SIG-M5 treated with dmso at 0.1 percent for 504 hours (cell line): ENCODE measurements around the gene RHBDF2.

Experiments
- DNase-seq: peaks from one replicate; lab custom pipeline; 2025; ENCODE audit not compliant: unreplicated experiment; lab: John Stamatoyannopoulos, UW

Gene RHBDF2

GRCh38 chr17:76467366-76467765, 33.9 kb downstream of the RHBDF2 start, which contains the start of gene AANAT:
AANAT (plus strand) TSS chr17:76467603; CDS start chr17:76468747, 1,144 bp downstream.
- DNase-seq, result no peak

GRCh38 chr17:76466775-76467130, 34.5 kb downstream of the RHBDF2 start:
- DNase-seq, result no peak

- DNase-seq, result no peak
These were observed 38.5 kb downstream of the RHBDF2 start for GRCh38 chr17:76462556-76463290.

GRCh38 chr17:76461765-76462555, 39.3 kb downstream of the RHBDF2 start:
- no peak for DNase-seq

GRCh38 chr17:76459674-76460073, 41.5 kb downstream of the RHBDF2 start:
- DNase-seq, result no peak

DNA sequence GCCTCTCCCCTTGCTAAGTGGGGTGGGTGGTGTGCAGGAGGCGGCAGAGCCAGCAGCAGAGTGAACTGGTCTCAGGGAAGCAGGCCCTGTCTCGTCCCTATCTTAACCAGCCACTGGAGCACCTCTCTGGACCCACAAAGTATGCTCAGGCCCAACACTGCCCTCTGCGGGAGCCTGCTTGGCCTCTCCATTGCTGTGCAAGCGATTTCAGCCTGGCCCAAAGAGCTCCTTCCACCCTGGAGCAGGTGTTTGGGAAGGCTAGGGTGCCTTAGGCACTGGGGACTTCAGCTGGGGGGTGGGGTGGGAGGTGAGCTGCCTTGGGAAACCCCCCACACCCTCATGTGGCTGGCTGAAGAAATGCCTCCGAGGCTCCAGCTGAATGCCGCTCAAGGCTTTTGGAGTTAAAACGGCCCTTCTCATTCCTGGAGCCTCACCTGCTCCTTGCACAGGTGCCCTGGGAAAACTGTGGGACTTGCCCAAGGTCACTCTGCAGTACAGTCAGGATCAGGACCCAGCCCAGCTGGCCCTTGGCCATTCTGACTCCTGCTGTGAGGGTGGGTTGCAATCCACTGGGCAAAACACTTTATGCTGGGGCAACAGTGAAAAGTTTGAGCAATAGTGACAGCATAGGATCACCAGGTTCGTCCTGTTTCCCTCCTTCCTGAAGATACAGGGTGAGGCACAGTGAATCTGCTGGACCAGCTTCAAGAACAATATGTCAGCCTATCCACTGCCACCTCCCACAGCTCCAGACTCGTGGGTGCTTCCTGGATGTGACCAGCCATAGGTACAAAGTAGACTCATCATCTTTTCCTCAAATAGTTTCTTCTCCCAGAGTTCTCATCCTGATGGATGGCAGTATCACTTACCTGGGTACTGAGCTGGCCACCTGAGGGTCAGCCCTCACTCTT, 42.4 kb downstream of the RHBDF2 start:
- DNase-seq, result peak; percentile 41

DNA sequence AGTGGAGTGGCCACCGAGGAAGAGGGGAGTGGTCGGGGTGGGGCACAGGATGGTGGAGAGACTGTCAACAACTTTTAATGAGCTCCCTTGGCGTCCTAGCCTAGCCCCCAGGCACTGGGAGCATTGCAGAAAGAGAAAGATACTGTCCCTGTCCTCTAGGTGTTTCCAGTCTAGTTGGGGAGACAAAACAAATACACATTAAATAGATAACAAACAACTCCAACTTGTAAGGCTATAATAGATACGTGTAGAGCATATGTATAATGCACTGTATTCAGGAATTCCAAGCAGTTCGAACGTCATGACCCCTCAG, 47.8 kb downstream of the RHBDF2 start:
- no peak for DNase-seq

GRCh38 chr17:76452660-76453430, 48.4 kb downstream of the RHBDF2 start, which contains the start of gene UBE2O:
UBE2O (minus strand) TSS chr17:76453152; CDS start chr17:76453141, 11 bp downstream.
- DNase-seq, result peak; percentile 89

GRCh38 chr17:76452127-76452659, 49.0 kb downstream of the RHBDF2 start:
- DNase-seq, result no peak

DNA sequence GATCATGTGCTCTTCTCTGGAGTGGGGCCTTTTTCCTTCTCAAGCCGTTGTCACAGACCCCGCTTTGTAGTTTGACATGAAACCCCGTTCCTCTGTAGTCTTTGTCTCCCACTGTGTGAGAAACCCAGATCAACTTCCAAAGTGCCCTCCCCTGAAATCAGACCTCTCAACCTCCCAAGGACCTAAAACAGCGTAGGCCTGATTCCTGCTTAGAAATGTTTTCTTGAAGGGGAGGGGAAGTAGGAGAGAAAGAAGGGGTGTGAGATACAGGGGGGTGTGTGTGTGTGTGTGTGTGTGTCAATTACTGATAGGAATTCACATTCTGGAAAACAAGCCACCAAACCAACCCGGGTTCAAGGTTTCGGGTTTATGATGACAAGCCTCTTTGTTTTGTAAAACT, 49.7 kb downstream of the RHBDF2 start:
- no peak for DNase-seq

GRCh38 chr17:76449126-76449525, 52.1 kb downstream of the RHBDF2 start:
- DNase-seq, result no peak

GRCh38 chr17:76447931-76448652, 53.1 kb downstream of the RHBDF2 start:
- no peak for DNase-seq

GRCh38 chr17:76446449-76447231, 54.6 kb downstream of the RHBDF2 start:
- peak; percentile 22 for DNase-seq

DNA sequence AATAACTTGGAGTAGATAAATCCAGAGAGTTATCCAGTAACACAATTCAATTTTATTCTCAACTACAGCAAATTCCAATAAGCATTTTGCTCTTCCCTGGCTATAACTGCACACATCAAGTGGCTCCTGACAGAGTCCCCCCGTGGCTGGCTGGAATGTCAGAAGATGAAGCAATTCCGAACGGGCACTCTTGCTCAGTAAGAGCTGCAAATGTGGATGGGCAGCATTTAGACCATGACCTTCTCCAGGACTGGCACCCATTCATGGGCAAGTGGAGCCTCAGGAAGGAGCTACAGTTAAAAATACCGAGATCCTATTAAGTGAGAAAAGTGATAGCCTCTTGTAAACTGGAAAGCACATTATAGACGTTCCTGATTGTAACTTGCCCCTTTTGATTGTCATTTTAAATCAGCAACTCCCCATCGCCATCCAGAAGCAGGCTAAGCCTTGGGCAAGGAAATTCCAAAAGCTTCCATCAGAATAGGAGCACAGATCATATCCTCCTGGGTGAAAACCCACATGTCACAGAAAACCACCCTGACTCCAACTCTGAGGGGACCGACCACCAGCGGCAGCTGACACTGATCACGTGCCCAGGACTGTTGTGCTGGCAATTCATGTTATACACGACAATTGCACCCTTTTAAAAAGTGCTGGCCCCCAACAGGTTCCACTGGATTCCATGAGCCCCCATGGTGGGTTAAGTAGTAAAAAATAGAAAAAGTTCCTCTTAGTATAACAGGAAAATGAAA, 55.4 kb downstream of the RHBDF2 start:
- DNase-seq, result no peak

- no peak for DNase-seq
These were observed 56.5 kb downstream of the RHBDF2 start for GRCh38 chr17:76444518-76445311.

- DNase-seq, result peak; percentile 13
These were observed 58.6 kb downstream of the RHBDF2 start for GRCh38 chr17:76442341-76443338.
